HT-29 (cell line): ENCODE data around the gene TRO. TPM values are rescaled to one million over a fixed set of nuclear protein-coding genes. Genes with fewer than 3 reads are reported as not detected.

Experiments
- DNase-seq: peaks from one replicate; pipeline ENCODE4 v3.0.0-alpha.2; 2015; ENCODE audit warnings: low spot score
- small RNA-seq: library from RNA; depleted of rRNA; stranded (forward); fragments of <200 nt; gene quantifications from one replicate; pipeline ENCODE3, GENCODE V24; 2014
- total RNA-seq: library from RNA; depleted of rRNA; stranded (reverse); fragments of >200 nt; shearing (Covaris generic); gene quantifications from 2 replicates; pipeline ENCODE4 v1.2.3, GENCODE V29; 2014; rRNA removed

TRO gene
- total RNA-seq, 1 experiment from 2014 or later: not detected

- DNase-seq: no peak
These were observed 44.3 kb downstream of the TRO start for GRCh38 chrX:54964766-54965497.

DNA sequence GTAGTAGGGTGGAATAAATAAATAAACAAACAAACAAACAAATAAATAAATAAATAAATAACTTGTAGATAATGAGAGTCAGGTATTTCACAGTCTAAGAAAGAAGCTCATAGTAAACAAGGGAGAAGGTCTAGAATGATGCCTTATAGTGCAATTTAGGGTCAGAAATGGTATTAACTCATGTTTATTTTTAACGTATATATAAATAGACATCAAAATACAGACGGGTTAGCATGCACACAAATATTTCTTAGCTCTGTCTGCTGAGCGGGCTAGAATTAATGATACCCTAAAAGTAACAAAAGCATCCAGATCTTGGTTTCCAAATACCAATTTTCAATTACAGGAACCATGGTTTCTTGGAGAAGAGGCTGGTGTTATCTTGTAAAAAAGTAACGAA, 56.8 kb downstream of the TRO start:
- no peak for DNase-seq

DNA sequence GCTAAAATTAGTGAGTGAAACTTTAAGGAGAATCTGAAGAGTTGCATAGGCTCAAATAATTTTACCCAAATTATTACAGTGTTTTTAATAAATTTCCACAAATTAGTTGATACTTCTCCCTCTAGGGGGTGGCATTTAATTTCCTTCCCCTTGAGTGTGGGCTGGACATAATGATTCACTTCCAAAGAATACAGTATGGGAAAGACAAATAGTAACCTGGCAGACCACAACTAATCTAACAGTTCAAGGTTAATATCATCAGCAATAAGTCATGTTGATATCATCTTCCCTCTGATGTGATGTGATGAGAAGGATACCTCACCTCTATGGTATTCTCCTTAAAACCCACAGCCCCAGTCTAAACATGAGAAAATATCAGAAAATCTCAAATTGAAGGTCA, 57.8 kb downstream of the TRO start:
- no peak for DNase-seq

- DNase-seq: no peak
These were observed 58.8 kb downstream of the TRO start for GRCh38 chrX:54979432-54979831.

DNA sequence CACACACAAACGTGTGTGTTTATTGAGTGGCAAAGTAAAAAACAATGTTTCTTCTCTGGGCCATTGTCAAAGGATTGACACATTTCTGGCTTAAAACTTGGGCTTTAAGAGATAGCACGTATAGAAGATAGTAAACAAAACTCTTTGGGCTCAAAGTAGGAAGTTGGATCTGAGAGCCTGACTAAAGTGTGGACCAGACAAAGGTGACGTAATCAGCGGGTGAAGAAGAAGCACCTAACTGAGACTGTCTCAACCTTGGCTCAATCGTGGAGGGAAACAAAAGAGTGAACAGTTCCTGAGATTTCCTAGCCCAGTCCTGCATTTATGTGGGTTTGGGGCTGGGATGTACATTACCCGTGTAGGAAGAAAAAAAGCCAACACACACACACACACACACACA, 59.7 kb downstream of the TRO start:
- no peak for DNase-seq

Small RNA genes within 50 kb of the gene (small RNA-seq; reads per million reads assigned to genes)
- gene RF00614: not detected

Other genes starting within 250 kb of the TRO start
- gene ITIH6, start 122.6 kb upstream of the TRO start, total RNA-seq: 0.20 TPM in 1 of 2 replicates, not detected in the other
- 32.8 and 35.4 TPM in 2 replicates for gene MAGED2, start 113.1 kb upstream of the TRO start, total RNA-seq
- gene PFKFB1, start 73.4 kb downstream of the TRO start, total RNA-seq: not detected in 2 replicates
- gene APEX2, start 79.5 kb downstream of the TRO start, total RNA-seq: 18.3 and 20.1 TPM in 2 replicates
- gene ALAS2, start 110.2 kb downstream of the TRO start, total RNA-seq: not detected in 2 replicates
- gene PAGE2B, start 154.2 kb downstream of the TRO start, total RNA-seq: not detected in 2 replicates
- gene PAGE2, start 168.2 kb downstream of the TRO start, total RNA-seq: not detected in 2 replicates